ENCODE results near the gene MIGA1.
"Not testable (repeated sequence)": the region's sequence is repeated elsewhere in the genome, so short reads cannot be mapped to it uniquely, and the experiment has no call there.

Gene MIGA1

GRCh38 chr1:77899647-77900320 lies 120.3 kb downstream of the MIGA1 start:
- Mint-ChIP-seq H3K4me3 (no peak overlapping the region), H3K27me3 (no peaks in the 10 kb centered on the region), H3K9me3 (ENCODE audit: low read depth) (no peaks in the 10 kb centered on the region), H3K27ac (no peak overlapping the region), H3K4me1 (ENCODE audit: low read depth) (no peaks in the 10 kb centered on the region), H3K36me3 (peaks cover 3% of the 10 kb centered on the region)

DNA sequence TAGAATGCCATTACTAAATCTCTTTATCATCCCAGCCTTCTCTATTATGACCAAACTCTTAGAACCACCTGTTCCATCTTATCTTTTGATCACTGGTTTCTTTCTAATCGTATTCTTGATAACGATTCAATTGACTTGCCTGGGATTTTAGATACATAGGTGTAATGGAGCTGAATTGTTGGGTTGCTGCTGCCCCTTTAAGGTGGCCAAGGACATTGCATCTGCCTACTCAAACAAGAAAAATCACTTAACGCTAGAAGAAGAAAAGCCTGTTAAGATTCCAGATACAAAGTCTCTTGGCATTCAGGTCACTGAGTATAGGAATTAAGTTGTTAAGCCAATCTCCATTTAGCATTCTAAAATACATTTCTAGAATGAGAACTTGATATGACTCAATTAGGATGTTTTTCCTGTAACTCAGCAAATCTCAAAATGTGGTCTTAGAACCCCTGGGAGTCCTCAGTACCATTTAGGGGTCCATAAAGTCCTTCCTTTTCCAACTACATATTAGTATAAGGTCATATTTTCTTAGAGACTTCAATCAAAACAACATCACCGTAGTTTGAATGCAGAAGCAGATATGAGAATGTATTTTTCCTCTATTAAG lies 121.3 kb downstream of the MIGA1 start:
- Mint-ChIP-seq H3K36me3 (peaks cover 3% of the 10 kb centered on the region), H3K27me3 (no peaks in the 10 kb centered on the region), H3K4me1 (ENCODE audit: low read depth) (no peaks in the 10 kb centered on the region), H3K4me3 (no peak overlapping the region), H3K27ac (no peak overlapping the region), H3K9me3 (ENCODE audit: low read depth) (no peaks in the 10 kb centered on the region)

GRCh38 chr1:77905603-77906002 lies 126.2 kb downstream of the MIGA1 start:
- H3K4me1 Mint-ChIP-seq (ENCODE audit: low read depth): no peaks in the 10 kb centered on the region
- H3K27ac Mint-ChIP-seq: no peak overlapping the region
- H3K4me3 Mint-ChIP-seq: no peak overlapping the region
- H3K9me3 Mint-ChIP-seq (ENCODE audit: low read depth): no peaks in the 10 kb centered on the region
- H3K27me3 Mint-ChIP-seq: peaks cover 4% of the 10 kb centered on the region
- peaks cover 2% of the 10 kb centered on the region for H3K36me3 Mint-ChIP-seq

DNA sequence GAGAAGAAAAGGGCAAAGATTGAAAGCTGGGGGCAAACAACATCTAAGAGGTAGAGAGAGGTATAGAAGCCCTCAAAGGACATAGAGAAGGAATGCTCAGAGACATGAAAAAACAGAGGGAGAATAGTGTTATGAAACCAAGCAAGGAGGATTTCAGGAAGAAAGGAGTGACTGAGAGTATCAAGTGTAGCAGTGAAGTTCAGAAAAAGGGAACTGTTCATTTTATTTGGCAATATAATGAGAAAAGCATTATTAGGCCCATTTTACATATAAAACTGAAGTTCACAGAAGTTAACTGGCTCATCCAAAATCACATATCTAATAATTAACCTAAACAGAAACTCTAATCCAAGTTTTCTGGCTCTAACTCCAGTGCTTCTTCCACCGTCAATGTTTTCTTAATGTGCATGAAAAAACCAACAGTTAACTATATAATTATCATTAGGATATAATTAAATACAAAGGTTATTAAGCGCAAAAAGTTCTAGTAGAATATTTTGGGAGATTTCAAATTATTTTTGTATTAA lies 126.6 kb downstream of the MIGA1 start:
- Mint-ChIP-seq H3K4me1 (ENCODE audit: low read depth) (no peaks in the 10 kb centered on the region), H3K27ac (no peak overlapping the region), H3K36me3 (peaks cover 2% of the 10 kb centered on the region), H3K4me3 (no peak overlapping the region), H3K9me3 (ENCODE audit: low read depth) (no peaks in the 10 kb centered on the region), H3K27me3 (peaks cover 4% of the 10 kb centered on the region)

- peaks cover 2% of the 10 kb centered on the region for H3K36me3 Mint-ChIP-seq
- no peak overlapping the region for H3K4me3 Mint-ChIP-seq
- peaks cover 4% of the 10 kb centered on the region for H3K27me3 Mint-ChIP-seq
- H3K27ac Mint-ChIP-seq: no peak overlapping the region
- H3K9me3 Mint-ChIP-seq (ENCODE audit: low read depth): no peaks in the 10 kb centered on the region
- H3K4me1 Mint-ChIP-seq (ENCODE audit: low read depth): no peaks in the 10 kb centered on the region
Observed at GRCh38 chr1:77906624-77907023, 127.2 kb downstream of the MIGA1 start.

- Mint-ChIP-seq H3K4me3 (no peak overlapping the region), H3K4me1 (ENCODE audit: low read depth) (no peaks in the 10 kb centered on the region), H3K27me3 (peaks cover 4% of the 10 kb centered on the region), H3K9me3 (ENCODE audit: low read depth) (no peaks in the 10 kb centered on the region), H3K27ac (no peak overlapping the region), H3K36me3 (peaks cover 2% of the 10 kb centered on the region)
Observed at GRCh38 chr1:77910116-77910515, 130.7 kb downstream of the MIGA1 start.

GRCh38 chr1:77918918-77919317 lies 139.5 kb downstream of the MIGA1 start:
- not testable (repeated sequence) for H3K27me3 Mint-ChIP-seq; H3K4me1 Mint-ChIP-seq (ENCODE audit: low read depth); H3K4me3 Mint-ChIP-seq; H3K9me3 Mint-ChIP-seq (ENCODE audit: low read depth); H3K27ac Mint-ChIP-seq; H3K36me3 Mint-ChIP-seq

GRCh38 chr1:77925518-77925917 lies 146.1 kb downstream of the MIGA1 start:
- Mint-ChIP-seq H3K27ac (no peak overlapping the region), H3K4me3 (no peak overlapping the region), H3K36me3 (peaks cover 5% of the 10 kb centered on the region), H3K4me1 (ENCODE audit: low read depth) (peaks cover 7% of the 10 kb centered on the region), H3K27me3 (no peaks in the 10 kb centered on the region), H3K9me3 (ENCODE audit: low read depth) (no peaks in the 10 kb centered on the region)

DNA sequence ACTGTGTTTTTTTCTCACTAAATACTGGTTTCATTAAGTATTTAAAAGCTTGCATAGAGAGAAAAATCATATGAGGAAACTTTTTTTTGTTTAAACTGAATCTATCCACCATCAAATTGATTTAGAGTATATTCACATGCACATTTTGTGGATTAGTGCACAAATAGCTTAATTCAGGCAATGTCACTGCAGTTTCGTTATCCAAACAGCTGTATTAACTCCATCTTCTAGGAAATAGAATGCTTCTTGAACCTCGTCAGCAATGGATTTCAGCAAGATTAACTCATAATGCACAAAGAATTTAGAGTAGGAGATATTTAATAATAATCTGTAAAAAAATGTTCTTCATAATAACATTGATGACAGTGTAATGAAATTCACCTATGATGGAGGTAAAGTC lies 146.5 kb downstream of the MIGA1 start:
- no peak overlapping the region for H3K27ac Mint-ChIP-seq
- peak overlapping the region; percentile 81 for H3K4me3 Mint-ChIP-seq
- peaks cover 7% of the 10 kb centered on the region for H3K4me1 Mint-ChIP-seq (ENCODE audit: low read depth)
- H3K9me3 Mint-ChIP-seq (ENCODE audit: low read depth): no peaks in the 10 kb centered on the region
- no peaks in the 10 kb centered on the region for H3K27me3 Mint-ChIP-seq
- H3K36me3 Mint-ChIP-seq: peaks cover 5% of the 10 kb centered on the region

- Mint-ChIP-seq H3K27me3 (no peaks in the 10 kb centered on the region), H3K4me1 (ENCODE audit: low read depth) (peaks cover 7% of the 10 kb centered on the region), H3K4me3 (peak overlapping the region; percentile 81)
Observed at GRCh38 chr1:77926561-77927357, 147.3 kb downstream of the MIGA1 start.

GRCh38 chr1:77927414-77927813 lies 148.0 kb downstream of the MIGA1 start:
- H3K4me3 Mint-ChIP-seq: peak overlapping the region; percentile 74
- H3K9me3 Mint-ChIP-seq (ENCODE audit: low read depth): no peaks in the 10 kb centered on the region
- H3K27ac Mint-ChIP-seq: no peak overlapping the region

More at GRCh38 chr1:77926561-77927357, 147.3 kb downstream of the MIGA1 start:
- Mint-ChIP-seq H3K9me3 (ENCODE audit: low read depth) (no peaks in the 10 kb centered on the region), H3K36me3 (peaks cover 5% of the 10 kb centered on the region), H3K27ac (peak overlapping the region; percentile 25)

More at GRCh38 chr1:77927414-77927813, 148.0 kb downstream of the MIGA1 start:
- H3K27me3 Mint-ChIP-seq: no peaks in the 10 kb centered on the region
- H3K4me1 Mint-ChIP-seq (ENCODE audit: low read depth): peaks cover 7% of the 10 kb centered on the region
- H3K36me3 Mint-ChIP-seq: peaks cover 5% of the 10 kb centered on the region

Measured in activated naive CD8-positive, alpha-beta T cell (primary cell).